Lower leg skin (tissue), 3 donors: ENCODE results near the gene DCLK2.

Experiments used
- CTCF ChIP-seq, 3 donors: fragments of 450-650 bp; IDR thresholded peaks; one replicate each; pipeline ENCODE4 v1.5.1; 2016; ENCODE audit warnings: antibody characterized with exemption in 3 of 3, mild to moderate bottlenecking in 3 of 3, moderate library complexity in 2 of 3
- POLR2A ChIP-seq, 2 donors: fragments of 450-650 bp; IDR thresholded peaks; one replicate each; pipeline ENCODE4 v1.6.1; 2016 to 2017; ENCODE audit warnings: antibody characterized with exemption in 2 of 2, mild to moderate bottlenecking in 1 of 2, moderate library complexity in 1 of 2

DNA sequence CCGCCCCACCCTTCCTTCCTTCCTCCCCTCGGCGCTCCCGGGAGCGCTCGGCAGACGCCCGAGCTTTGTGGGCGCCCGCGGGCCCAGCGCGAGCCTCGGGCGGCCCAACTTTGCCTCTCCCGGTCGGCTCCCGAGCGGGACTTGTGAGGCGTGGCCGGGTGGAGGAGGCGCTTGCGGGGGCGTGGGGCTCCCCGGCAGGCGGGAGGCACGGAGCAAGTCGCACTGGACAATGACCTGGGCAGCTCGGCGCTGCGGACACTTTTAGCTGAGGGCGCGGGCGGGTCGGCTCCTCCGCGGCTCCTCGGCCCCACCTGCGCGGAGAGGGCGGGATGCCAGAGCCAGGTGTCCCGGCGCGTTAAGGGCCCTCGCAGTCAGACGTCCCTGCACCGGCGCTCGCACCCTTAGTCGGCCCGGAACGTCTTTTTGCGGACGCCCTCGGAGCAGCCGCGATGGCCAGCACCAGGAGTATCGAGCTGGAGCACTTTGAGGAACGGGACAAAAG is 385 bp downstream of the DCLK2 start:
- TF ChIP-seq CTCF (IDR thresholded peaks at IDR 0.05) (no peak), POLR2A (IDR thresholded peaks at IDR 0.05) (no peak)
